Chondrocyte (in vitro differentiated cells): ENCODE data around the gene TGIF1. TPM values are rescaled to one million over a fixed set of nuclear protein-coding genes. Genes with fewer than 3 reads are reported as not detected.

Experiments
- DNase-seq: peaks from one replicate; pipeline ENCODE4 v3.0.0; 2021; ENCODE audit warnings: mixed read lengths, low spot score
- H3K27ac Mint-ChIP-seq: one replicate; pipeline ENCODE4 v1.8.0; 2021; ENCODE audit warnings: mild to moderate bottlenecking, moderate library complexity, mixed read lengths; ENCODE audit not compliant: unreplicated experiment
- H3K27me3 Mint-ChIP-seq: 2 replicates; pipeline ENCODE4 v1.8.0; 2021; ENCODE audit warnings: low read depth, mixed read lengths
- H3K36me3 Mint-ChIP-seq: 2 replicates; pipeline ENCODE4 v1.8.0; 2021; ENCODE audit warnings: low read depth, mixed read lengths
- H3K4me1 Mint-ChIP-seq: 2 replicates; pipeline ENCODE4 v1.8.0; 2021; ENCODE audit warnings: low read depth, mild to moderate bottlenecking, mixed read lengths
- H3K4me3 Mint-ChIP-seq: one replicate; pipeline ENCODE4 v1.8.0; 2021; ENCODE audit warnings: mild to moderate bottlenecking, moderate library complexity, mixed read lengths; ENCODE audit not compliant: unreplicated experiment
- H3K9me3 Mint-ChIP-seq: 2 replicates; pipeline ENCODE4 v1.8.0; 2021; ENCODE audit warnings: low read depth, mixed read lengths
- CTCF ChIP-seq: fragments of 200-600 bp; sonication (generic); IDR thresholded peaks from 2 replicates; pipeline ENCODE4 v1.5.0; 2021; ENCODE audit warnings: antibody characterized with exemption, mild to moderate bottlenecking, moderate library complexity
- total RNA-seq: library from RNA; stranded (reverse); gene quantifications from 3 replicates; pipeline ENCODE4 v1.2.1, GENCODE V29; 2021

The TGIF1 gene
- total RNA-seq, 1 donor from 2014 or later, result 67.0 TPM

- no peak for TF ChIP-seq CTCF
- Mint-ChIP-seq H3K36me3 (no peaks in the 10 kb centered on the region), H3K4me3 (no peak overlapping the region), H3K27ac (no peak overlapping the region), H3K9me3 (no peaks in the 10 kb centered on the region), H3K4me1 (peaks cover 5% of the 10 kb centered on the region), H3K27me3 (peaks cover 3% of the 10 kb centered on the region)
- DNase-seq, result no peak
Measured at GRCh38 chr18:3504637-3505036, 54.7 kb downstream of the TGIF1 start.

GRCh38 chr18:3508576-3509549 is 58.9 kb downstream of the TGIF1 start:
- no peak overlapping the region for H3K4me3 Mint-ChIP-seq
- no peak for TF ChIP-seq CTCF
- H3K9me3 Mint-ChIP-seq, result no peaks in the 10 kb centered on the region
- no peaks in the 10 kb centered on the region for H3K27me3 Mint-ChIP-seq
- H3K4me1 Mint-ChIP-seq, result peaks cover 11% of the 10 kb centered on the region
- H3K27ac Mint-ChIP-seq, result no peak overlapping the region
- DNase-seq, result no peak
- no peaks in the 10 kb centered on the region for H3K36me3 Mint-ChIP-seq

Other genes with a start within 250 kb of the TGIF1 start
- 1.2 to 1.5 TPM (median 1.5 TPM) in 3 replicates for gene MYOM1, start 230.2 kb upstream of the TGIF1 start, total RNA-seq
- gene MYL12A, start 202.4 kb upstream of the TGIF1 start, total RNA-seq, result 426 to 647 TPM (median 621 TPM) in 3 replicates
- 241 to 327 TPM (median 323 TPM) in 3 replicates for gene MYL12B, start 188.0 kb upstream of the TGIF1 start, total RNA-seq